UCSD-AML1 (cell line): Measurements from ENCODE around the gene BEST3.

Experiments
- DNase-seq: peaks from one replicate; lab custom pipeline; 2025; ENCODE audit not compliant: unreplicated experiment; lab: John Stamatoyannopoulos, UW

The BEST3 gene

GRCh38 chr12:69698769-69699540 is at the start of gene BEST3:
TSS of gene BEST3 (minus strand) at chr12:69699303. CDS start at chr12:69697798, 1,505 bp downstream.
- no peak for DNase-seq

DNA sequence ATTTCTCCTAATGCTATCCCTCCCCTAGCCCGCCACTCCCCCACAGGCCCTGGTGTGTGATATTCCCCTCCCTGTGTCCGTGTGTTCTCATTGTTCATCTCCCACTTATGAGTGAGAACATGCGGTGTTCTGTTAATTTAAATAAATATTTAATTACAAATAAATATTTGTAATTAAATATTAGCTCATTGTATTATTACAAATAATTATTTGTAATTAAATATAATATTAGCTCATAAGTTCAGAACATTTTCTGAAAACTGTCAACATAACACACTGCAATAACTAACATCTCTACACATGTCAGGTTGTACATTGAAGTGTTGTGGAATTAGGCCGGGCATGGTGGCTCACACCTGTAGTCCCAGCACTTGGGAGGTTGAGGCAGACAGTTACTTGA is 45.0 kb upstream of the BEST3 start:
- no peak for DNase-seq

DNA sequence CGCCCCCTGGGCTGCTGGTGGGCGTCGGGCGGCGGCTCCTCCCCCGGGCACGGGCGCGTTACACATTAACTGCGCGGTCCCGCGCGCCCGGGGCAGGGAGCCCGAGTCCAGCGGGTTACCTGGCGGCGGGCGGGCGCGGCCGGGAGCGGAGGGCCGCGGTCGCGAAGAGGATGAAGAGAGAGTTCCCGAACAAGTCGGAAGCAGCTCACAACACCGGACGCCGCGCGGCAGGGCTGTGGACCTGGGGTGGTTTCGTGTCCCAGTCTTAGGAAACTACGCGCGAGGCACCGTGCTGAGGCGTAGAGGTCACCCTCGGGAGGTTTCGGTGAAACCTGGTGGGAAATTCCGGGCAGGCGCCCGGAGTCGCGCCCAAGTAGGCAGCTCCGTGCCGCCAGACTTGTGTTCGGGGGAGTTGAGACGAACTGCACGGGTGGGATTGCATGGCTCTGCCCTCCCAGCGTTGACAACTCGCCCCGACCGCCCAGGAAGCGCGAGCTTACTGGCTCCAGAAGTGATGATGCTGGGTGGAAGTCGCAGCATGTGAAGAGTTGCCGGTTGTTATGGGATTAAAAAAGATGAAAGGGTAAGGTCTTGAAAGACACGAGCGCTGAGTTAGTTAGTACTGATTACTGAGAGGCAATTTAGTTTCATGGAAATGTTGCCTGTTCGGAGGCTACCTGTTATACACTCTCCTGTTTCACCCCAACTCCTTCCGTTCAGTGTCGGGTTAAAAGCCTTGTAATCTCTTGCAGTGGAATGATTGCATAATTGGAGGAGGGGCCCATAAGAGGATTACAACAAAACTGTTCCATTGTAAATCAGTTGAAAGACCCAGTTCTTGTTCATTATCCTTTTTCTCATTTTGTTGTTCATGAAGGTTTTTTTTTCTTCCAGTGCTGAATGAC is 40.4 kb upstream of the BEST3 start:
- DNase-seq: peak; percentile 29

GRCh38 chr12:69738351-69739286 is 39.5 kb upstream of the BEST3 start, which contains the start of gene RAB3IP:
TSS of gene RAB3IP (plus strand) at chr12:69738860. CDS start at chr12:69755409, 16,549 bp downstream.
- DNase-seq: peak; percentile 89

GRCh38 chr12:69733638-69734037 is 34.5 kb upstream of the BEST3 start:
- no peak for DNase-seq

DNA sequence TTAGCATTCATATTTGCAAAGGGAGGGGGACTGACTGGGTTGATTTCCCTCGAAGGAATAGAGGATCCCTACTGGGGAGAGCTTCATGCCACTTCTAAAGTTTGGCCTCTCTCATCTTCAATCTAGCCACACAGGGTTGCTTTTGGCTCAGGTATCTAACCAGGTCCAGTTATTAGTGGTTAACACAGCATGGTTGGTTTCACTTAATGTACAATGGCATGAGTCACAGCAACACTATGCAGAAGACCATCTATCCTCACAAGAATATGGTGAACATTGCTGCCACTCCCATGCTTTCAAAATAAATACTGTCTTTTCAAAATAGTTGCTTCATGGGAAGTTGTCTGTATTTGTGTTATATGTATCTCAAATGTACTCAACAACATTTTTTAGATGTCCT is 33.0 kb upstream of the BEST3 start:
- DNase-seq: no peak

- DNase-seq: no peak
Observed at GRCh38 chr12:69726922-69727321, 27.8 kb upstream of the BEST3 start.

DNA sequence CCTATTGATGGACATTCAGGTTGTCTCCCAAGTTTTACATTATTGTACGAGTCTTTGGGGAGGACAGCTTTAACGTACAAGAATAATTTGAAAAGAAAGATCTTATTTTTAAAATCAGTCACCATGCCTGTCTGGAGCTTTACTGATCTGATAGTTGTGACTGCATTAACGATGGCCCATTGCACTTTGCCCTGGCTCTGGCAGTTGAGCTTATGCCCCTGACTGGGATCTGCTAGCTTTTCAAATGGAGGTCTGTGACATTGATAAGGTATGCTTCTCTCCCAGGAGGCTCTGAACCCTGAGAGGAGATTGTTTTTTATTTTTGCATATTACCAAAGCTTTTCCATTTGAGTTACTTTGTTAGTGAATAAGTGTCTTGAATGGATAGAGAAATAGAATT is 21.6 kb upstream of the BEST3 start:
- DNase-seq: no peak

DNA sequence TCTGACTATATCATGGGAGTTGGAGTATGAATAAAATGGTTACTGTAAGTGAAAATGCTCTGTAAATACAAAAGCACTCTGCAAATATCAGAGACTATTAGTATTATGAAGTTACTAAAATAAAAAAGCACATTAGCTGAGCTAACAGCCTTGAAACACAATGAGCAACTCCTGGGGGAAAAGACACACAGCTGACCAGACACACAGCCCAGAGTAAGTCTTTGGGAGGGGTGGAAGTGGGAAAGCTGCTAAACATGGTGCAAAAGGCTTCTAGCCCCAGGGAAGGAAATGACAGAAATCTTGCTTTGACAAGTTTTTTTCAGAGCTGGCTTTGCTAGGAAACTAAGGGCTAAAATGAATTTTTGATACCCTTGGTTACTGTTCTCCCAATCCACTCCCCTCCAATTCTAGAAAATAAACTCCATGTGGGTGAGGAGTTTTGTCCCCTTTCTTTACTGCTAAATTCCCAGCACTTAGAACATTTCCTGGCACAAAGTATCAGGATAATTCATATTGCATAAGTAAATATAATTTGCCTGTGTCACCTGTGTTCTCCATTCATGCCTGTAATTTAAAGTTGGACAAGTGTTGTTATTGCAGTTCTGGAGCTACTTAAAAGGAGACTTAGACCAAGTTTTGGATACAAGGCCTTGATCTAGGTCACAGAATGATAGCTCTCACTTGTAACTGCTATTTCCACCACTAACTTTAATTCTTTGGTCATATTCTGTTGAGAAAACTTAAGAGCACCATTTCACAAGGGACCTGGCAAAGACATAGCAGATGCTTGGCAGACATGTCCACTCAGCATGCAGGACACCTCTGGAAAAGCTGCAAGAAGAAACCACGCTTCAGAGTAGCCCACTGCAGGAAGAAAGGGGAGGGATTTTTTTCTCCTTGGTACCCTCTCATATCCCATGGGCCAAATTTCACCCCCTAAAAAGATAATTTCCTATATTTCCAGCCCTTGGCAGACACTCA is 20.5 kb upstream of the BEST3 start:
- DNase-seq: no peak

GRCh38 chr12:69714542-69714941 is 15.4 kb upstream of the BEST3 start:
- DNase-seq: no peak

GRCh38 chr12:69712826-69713225 is 13.7 kb upstream of the BEST3 start:
- DNase-seq: no peak

GRCh38 chr12:69708649-69709048 is 9.5 kb upstream of the BEST3 start:
- no peak for DNase-seq

DNA sequence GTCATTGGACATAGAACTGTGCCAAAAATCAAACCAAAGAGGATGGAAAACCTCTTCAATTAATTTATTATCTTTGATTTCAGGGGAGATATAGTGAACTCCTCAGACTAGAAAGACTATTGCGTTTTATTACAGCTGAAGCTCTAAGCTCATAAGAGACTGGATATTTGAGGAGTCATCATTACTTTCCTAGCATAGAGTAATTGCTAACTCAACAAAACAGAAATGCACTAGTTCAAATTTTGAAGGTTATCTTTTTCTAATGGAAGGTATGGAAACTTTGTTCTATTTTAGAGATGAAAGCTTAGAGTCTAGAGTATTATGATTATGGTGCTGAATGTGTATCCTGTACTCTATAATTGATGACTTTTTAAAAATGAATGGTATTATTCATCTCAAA is 5.3 kb upstream of the BEST3 start:
- no peak for DNase-seq

DNA sequence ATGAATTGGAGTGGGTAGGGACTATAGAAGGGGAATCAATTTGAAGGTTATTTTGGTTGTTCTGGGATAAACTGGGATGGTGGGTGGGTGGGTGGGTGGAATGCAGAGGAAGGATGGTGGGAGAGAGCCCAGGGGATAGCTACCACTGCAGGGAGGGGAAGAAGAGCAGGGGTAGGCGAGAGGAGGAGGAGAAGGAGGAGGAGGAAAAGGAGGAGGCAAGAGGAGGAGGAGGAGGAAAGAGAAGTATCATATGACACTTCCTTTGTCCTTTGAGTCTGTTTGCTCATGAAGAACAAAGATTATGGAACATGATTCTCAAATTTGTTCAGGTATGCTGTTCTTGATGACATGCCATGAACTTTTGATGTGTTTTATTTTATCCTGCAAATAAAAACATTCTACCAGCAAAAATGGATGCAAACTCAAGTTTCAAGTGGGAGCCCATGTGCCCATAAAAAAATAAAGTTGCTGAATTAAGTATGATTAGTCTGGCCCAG is 4.1 kb upstream of the BEST3 start:
- no peak for DNase-seq

GRCh38 chr12:69701826-69702225 is 2.7 kb upstream of the BEST3 start:
- DNase-seq: no peak

DNA sequence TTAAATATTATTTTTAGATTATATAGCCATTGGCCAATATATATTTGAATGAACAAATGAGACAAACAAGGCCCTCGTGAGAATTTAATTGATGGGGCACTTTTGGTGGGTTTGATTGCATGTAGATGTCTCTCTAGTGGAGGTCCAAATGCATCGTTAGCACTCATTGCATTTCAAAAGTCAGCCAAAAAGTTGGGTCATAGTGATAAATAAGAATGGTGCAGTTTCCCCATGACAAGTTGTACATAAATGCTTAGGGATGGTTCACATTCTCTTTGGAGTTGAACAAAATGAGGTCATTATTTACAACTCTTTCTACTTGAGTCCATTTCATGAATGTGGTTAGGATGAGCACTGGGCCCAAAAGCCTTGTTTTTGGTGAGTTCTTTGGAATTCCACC is 1.0 kb downstream of the BEST3 start:
- no peak for DNase-seq

DNA sequence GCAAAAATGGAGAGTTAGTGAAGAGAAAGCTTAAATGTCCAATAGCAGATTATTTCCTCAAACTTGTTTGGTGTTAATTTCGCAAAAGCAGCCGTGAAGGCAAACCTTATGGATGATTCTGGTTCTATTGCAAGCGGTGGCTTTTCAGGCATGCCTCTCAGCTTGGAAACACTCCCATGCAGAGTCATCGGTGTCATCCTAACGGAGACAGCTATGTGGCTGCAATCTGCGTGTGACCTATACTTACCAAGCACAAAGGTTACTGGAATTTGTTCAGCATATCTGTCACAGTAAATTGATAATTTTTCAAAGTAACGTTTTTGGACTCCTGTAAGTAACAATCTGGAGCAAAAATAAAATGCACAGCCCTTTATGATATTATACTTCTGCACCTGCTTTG is 5.0 kb downstream of the BEST3 start:
- DNase-seq: no peak

GRCh38 chr12:69689638-69690037 is 9.5 kb downstream of the BEST3 start:
- no peak for DNase-seq
